A549 (cell line): ENCODE results near the gene DSG1. TPM values are rescaled to one million over a fixed set of nuclear protein-coding genes. Genes with fewer than 3 reads are reported as not detected.

Experiments
- ATAC-seq, 2 experiments: fragments of 200-7000 bp in 1 of 2; fragments of >200 bp in 1 of 2; cut with Nextera tagmentation in 1 of 2; cut with Tn5 transposase in 1 of 2; 3 replicates each; pipeline versions ENCODE4 v1.8.0 to v1.9.1; 2018 to 2020; ENCODE audit warnings: mild to moderate bottlenecking in 1 of 2, moderate library complexity in 1 of 2
- CTCF ChIA-PET: fragments of 300-600 bp; sonication (Branson Sonifier 250); formaldehyde crosslinking; extraction: SDS; loops from one replicate; lab custom pipeline; 2021; ENCODE audit warnings: antibody characterized with exemption, inconsistent platforms; lab: Yijun Ruan, JAX
- POLR2A ChIA-PET: fragments of 350-600 bp; formaldehyde crosslinking; extraction: SDS; loops from one replicate; lab custom pipeline; 2021; ENCODE audit warnings: antibody characterized with exemption, inconsistent platforms; lab: Yijun Ruan, JAX
- DNase-seq, 2 experiments: peaks; one replicate each; pipeline versions ENCODE4 v3.0.0 to v3.0.0-alpha.2; 2011 to 2016; ENCODE audit warnings: low read depth in 1 of 2, low spot score in 1 of 2
- FAIRE-seq: peaks from 2 replicates; lab custom pipeline; 2011; peaks lifted over from hg19 to GRCh38; lab: Jason Lieb, UNC
- H3K27ac ChIP-seq, 2 experiments: fragments of >200 bp; sonication (Bioruptor Twin); formaldehyde crosslinking; 3 replicates each; pipeline ENCODE4 v1.5.1; 2016 to 2017
- H3K4me1 ChIP-seq: fragments of >200 bp; sonication (Bioruptor Twin); formaldehyde crosslinking; 3 replicates; pipeline ENCODE4 v1.6.1; 2016
- H3K4me2 ChIP-seq: fragments of >200 bp; sonication (Bioruptor Twin); formaldehyde crosslinking; 3 replicates; pipeline ENCODE4 v1.6.1; 2016
- H3K4me3 ChIP-seq: fragments of >200 bp; sonication (Bioruptor Twin); formaldehyde crosslinking; 3 replicates; pipeline ENCODE4 v1.5.1; 2016
- H3K9me3 ChIP-seq: fragments of >200 bp; sonication (Bioruptor Twin); formaldehyde crosslinking; 3 replicates; pipeline ENCODE4 v1.6.1; 2016
- CBX8 ChIP-seq: fragments of 200-600 bp; sonication (generic); IDR thresholded peaks from 2 replicates; pipeline ENCODE4 v1.6.1; 2016
- EHF ChIP-seq: fragments of 250-450 bp; sonication (Bioruptor Pico); IDR thresholded peaks from 2 replicates; pipeline ENCODE4 v1.5.0; 2020; ENCODE audit warnings: mild to moderate bottlenecking
- EP300 ChIP-seq, 2 experiments: fragments of >200 bp; sonication (Bioruptor Twin); formaldehyde crosslinking; IDR thresholded peaks; 2 replicates in 1 of 2; 3 replicates in 1 of 2; pipeline ENCODE4 v1.6.1; 2016 to 2017
- FOSB ChIP-seq: fragments of 250-450 bp; sonication (Bioruptor Pico); IDR thresholded peaks from 2 replicates; pipeline ENCODE4 v1.5.0; 2020; ENCODE audit warnings: mild to moderate bottlenecking, moderate library complexity
- FOSL2 ChIP-seq, 2 experiments: fragments of 450-650 bp in 1 of 2; fragments of >200 bp in 1 of 2; sonication (Bioruptor Twin) in 1 of 2; formaldehyde crosslinking; IDR thresholded peaks; 2 replicates each; pipeline versions ENCODE4 v1.5.0 to v1.6.1; 2016 to 2020; ENCODE audit warnings: mild to moderate bottlenecking in 1 of 2, moderate library complexity in 1 of 2
- HOXA7 ChIP-seq: fragments of 250-450 bp; sonication (Bioruptor Pico); IDR thresholded peaks from 2 replicates; pipeline ENCODE4 v1.5.0; 2020; ENCODE audit warnings: mild to moderate bottlenecking, moderate library complexity
- HOXB13 ChIP-seq: fragments of 250-450 bp; sonication (Bioruptor Pico); IDR thresholded peaks from 2 replicates; pipeline ENCODE4 v1.5.0; 2020; ENCODE audit warnings: low read depth, mild to moderate bottlenecking, moderate library complexity
- JUN ChIP-seq, 2 experiments: fragments of >200 bp; sonication (Bioruptor Twin); formaldehyde crosslinking; IDR thresholded peaks; 2 replicates in 1 of 2; 3 replicates in 1 of 2; pipeline ENCODE4 v1.6.1; 2016 to 2017
- KDM1A ChIP-seq: fragments of 200-600 bp; sonication (generic); IDR thresholded peaks from 2 replicates; pipeline ENCODE4 v1.6.1; 2016; ENCODE audit warnings: low read depth, mild to moderate bottlenecking
- NPAS2 ChIP-seq: fragments of 250-450 bp; sonication (Bioruptor Pico); IDR thresholded peaks from 2 replicates; pipeline ENCODE4 v1.8.0; 2022; ENCODE audit warnings: mild to moderate bottlenecking, moderate library complexity, borderline replicate concordance
- PBX3 ChIP-seq: IDR thresholded peaks from 2 replicates; pipeline ENCODE4 v1.6.1; 2012
- RARB ChIP-seq: fragments of 250-450 bp; sonication (Bioruptor Pico); IDR thresholded peaks from 2 replicates; pipeline ENCODE4 v1.8.0; 2021; ENCODE audit warnings: mild to moderate bottlenecking, moderate library complexity
- RCOR1 ChIP-seq: fragments of 150-350 bp; IDR thresholded peaks from 2 replicates; pipeline ENCODE4 v1.6.1; 2014; ENCODE audit warnings: antibody characterized with exemption, low read length, low read depth
- TP53 ChIP-seq: fragments of 250-450 bp; sonication (Bioruptor Pico); IDR thresholded peaks from 2 replicates; pipeline ENCODE4 v1.5.0; 2021; ENCODE audit warnings: mild to moderate bottlenecking, moderate library complexity
- ZFP36 ChIP-seq: fragments of 450-650 bp; IDR thresholded peaks from 2 replicates; pipeline ENCODE4 v1.6.1; 2014; ENCODE audit warnings: borderline replicate concordance; ENCODE audit not compliant: partially characterized antibody
- WGBS: methylation state at CpG from one replicate; pipeline ENCODE4 v1.1.6; 2017; ENCODE audit errors: missing lambda C conversion rate; 5-methylcytosine and 5-hydroxymethylcytosine counted together
- polyA plus RNA-seq, 4 experiments: library from polyadenylated mRNA; depleted of rRNA in 3 of 4; stranded (reverse); fragments of >200 nt; fragmentation: RNase III in 1 of 4; extraction: RNeasy Plus Mini Kit Qiagen cat#74134 plus additional on column Dnase treatment in 1 of 4; gene quantifications; 2 replicates in 3 of 4; 3 replicates in 1 of 4; pipeline ENCODE4 v1.2.3, GENCODE V29; 2011 to 2017
- TF ChIP-seq, protein P1 (sequence below): fragments of >200 bp; sonication (Bioruptor Twin); formaldehyde crosslinking; IDR thresholded peaks from 3 replicates; pipeline ENCODE4 v1.5.1; 2016
- TF ChIP-seq, protein P2 (sequence below): fragments of 200-600 bp; sonication (generic); IDR thresholded peaks from 2 replicates; pipeline ENCODE4 v1.6.1; 2016; ENCODE audit warnings: antibody characterized with exemption, mild to moderate bottlenecking, moderate library complexity

Gene DSG1
- polyA plus RNA-seq, 2 of the 4 experiments (the other 2 are of a cell fraction), result not detected

GRCh38 chr18:31401156-31402025, 83.4 kb downstream of the DSG1 start:
- DNase-seq (peak; percentile 6 to 78), FAIRE-seq (no peak), ATAC-seq (peak; percentile 39 to 88; a peak in 3 of 6 replicates)
- Histone ChIP-seq H3K4me1 (peaks cover 48% of the 10 kb centered on the region), H3K27ac (peak overlapping the region; percentile 16 to 49; a peak in 1 of 6 replicates), H3K9me3 (no peaks in the 10 kb centered on the region), H3K4me2 (peak overlapping the region; percentile 66), H3K4me3 (no peak overlapping the region; the same call in 2 of the 3 replicates)
- POLR2A ChIA-PET, result no interaction called here
- CTCF ChIA-PET, result interaction anchor here (1.2 to 1.5 kb wide), 2 partner anchors 14 to 23 kb away, joined by 3 to 8 read pairs; no protein-coding TSS in a partner anchor
- 13% methylated on average over 6 of the region's 6 CpGs for WGBS
- TF ChIP-seq KDM1A, result no peak
- TF ChIP-seq RCOR1, result no peak
- TF ChIP-seq FOSB (CRISPR knock-in tag), result no peak
- no peak for TF ChIP-seq NPAS2
- TF ChIP-seq ZFP36, result no peak
- TF ChIP-seq HOXB13 (CRISPR knock-in tag), result no peak

DNA sequence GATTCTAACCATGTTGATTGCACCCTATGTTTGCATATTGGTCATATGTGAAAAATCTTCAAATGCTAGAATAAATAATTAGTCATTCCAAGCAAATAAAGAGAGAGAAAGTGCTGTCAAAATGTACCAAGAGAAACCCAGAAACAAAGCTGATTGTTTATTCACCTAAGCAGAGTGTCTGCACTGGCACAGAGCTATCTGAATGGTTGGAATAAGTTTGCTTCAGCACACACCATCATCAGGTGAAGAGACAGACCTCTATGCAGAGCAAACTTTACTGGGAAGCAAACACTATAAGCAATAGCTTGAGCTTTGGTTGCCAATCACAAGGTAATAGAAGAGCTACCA, 84.0 kb downstream of the DSG1 start:
- ChIA-PET CTCF (interaction anchor here (1.2 to 1.5 kb wide), 2 partner anchors 13 to 23 kb away, joined by 3 to 8 read pairs; no protein-coding TSS in a partner anchor), POLR2A (no interaction called here)
- Histone ChIP-seq H3K27ac (peak overlapping the region; percentile 16 to 49; a peak in 1 of 6 replicates), H3K9me3 (no peaks in the 10 kb centered on the region), H3K4me1 (peaks cover 46% of the 10 kb centered on the region), H3K4me2 (peak overlapping the region; percentile 66), H3K4me3 (no peak overlapping the region)
- ATAC-seq (peak in 1 of 2 experiments; percentile 65; a peak in 3 of 6 replicates), DNase-seq (peak in 1 of 2 experiments; percentile 16), FAIRE-seq (no peak)
- no peak for TF ChIP-seq FOSL2 (IDR thresholded peaks at IDR 0.05)
- peak; percentile 65 for TF ChIP-seq FOSL2 (CRISPR knock-in tag; IDR thresholded peaks at IDR 0.05)
- no peak for TF ChIP-seq HOXA7 (CRISPR knock-in tag)
- TF ChIP-seq RARB (CRISPR knock-in tag), result no peak
- TF ChIP-seq, protein P1, sequence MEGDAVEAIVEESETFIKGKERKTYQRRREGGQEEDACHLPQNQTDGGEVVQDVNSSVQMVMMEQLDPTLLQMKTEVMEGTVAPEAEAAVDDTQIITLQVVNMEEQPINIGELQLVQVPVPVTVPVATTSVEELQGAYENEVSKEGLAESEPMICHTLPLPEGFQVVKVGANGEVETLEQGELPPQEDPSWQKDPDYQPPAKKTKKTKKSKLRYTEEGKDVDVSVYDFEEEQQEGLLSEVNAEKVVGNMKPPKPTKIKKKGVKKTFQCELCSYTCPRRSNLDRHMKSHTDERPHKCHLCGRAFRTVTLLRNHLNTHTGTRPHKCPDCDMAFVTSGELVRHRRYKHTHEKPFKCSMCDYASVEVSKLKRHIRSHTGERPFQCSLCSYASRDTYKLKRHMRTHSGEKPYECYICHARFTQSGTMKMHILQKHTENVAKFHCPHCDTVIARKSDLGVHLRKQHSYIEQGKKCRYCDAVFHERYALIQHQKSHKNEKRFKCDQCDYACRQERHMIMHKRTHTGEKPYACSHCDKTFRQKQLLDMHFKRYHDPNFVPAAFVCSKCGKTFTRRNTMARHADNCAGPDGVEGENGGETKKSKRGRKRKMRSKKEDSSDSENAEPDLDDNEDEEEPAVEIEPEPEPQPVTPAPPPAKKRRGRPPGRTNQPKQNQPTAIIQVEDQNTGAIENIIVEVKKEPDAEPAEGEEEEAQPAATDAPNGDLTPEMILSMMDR, result no peak

- TF ChIP-seq CBX8 (no peak), FOSB (CRISPR knock-in tag) (no peak), JUN (IDR thresholded peaks at IDR 0.05) (no peak), PBX3 (no peak), RARB (CRISPR knock-in tag) (no peak), ZFP36 (no peak), TP53 (CRISPR knock-in tag) (no peak), EP300 (IDR thresholded peaks at IDR 0.05) (no peak), EHF (CRISPR knock-in tag) (no peak)
- TF ChIP-seq, protein P2, sequence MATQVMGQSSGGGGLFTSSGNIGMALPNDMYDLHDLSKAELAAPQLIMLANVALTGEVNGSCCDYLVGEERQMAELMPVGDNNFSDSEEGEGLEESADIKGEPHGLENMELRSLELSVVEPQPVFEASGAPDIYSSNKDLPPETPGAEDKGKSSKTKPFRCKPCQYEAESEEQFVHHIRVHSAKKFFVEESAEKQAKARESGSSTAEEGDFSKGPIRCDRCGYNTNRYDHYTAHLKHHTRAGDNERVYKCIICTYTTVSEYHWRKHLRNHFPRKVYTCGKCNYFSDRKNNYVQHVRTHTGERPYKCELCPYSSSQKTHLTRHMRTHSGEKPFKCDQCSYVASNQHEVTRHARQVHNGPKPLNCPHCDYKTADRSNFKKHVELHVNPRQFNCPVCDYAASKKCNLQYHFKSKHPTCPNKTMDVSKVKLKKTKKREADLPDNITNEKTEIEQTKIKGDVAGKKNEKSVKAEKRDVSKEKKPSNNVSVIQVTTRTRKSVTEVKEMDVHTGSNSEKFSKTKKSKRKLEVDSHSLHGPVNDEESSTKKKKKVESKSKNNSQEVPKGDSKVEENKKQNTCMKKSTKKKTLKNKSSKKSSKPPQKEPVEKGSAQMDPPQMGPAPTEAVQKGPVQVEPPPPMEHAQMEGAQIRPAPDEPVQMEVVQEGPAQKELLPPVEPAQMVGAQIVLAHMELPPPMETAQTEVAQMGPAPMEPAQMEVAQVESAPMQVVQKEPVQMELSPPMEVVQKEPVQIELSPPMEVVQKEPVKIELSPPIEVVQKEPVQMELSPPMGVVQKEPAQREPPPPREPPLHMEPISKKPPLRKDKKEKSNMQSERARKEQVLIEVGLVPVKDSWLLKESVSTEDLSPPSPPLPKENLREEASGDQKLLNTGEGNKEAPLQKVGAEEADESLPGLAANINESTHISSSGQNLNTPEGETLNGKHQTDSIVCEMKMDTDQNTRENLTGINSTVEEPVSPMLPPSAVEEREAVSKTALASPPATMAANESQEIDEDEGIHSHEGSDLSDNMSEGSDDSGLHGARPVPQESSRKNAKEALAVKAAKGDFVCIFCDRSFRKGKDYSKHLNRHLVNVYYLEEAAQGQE, result no peak
- peaks cover 42% of the 10 kb centered on the region for H3K4me1 ChIP-seq
- POLR2A ChIA-PET, result no interaction called here
- no peaks in the 10 kb centered on the region for H3K9me3 ChIP-seq
- H3K4me2 ChIP-seq, result no peak overlapping the region
- CTCF ChIA-PET, result interaction anchor here (2.5 kb wide), 1 partner anchor 21 kb away, joined by 7 read pairs; no protein-coding TSS in a partner anchor
- DNase-seq (no peak), ATAC-seq (no peak), FAIRE-seq (no peak)
- no peak overlapping the region for H3K27ac ChIP-seq
- WGBS, result 66% methylated on average over 2 of the region's 2 CpGs
- H3K4me3 ChIP-seq, result no peak overlapping the region
Observed at GRCh38 chr18:31403409-31403808, 85.4 kb downstream of the DSG1 start.
